ENCODE results near the gene PIP4P1.

GRCh38 chr14:20422886-20423285, 38.3 kb downstream of the PIP4P1 start:
- no peak for TF ChIP-seq SNAI2 (CRISPR knock-in tag; IDR thresholded peaks at IDR 0.05)
- TF ChIP-seq ESRRG (CRISPR knock-in tag; IDR thresholded peaks at IDR 0.05) = no peak
- TF ChIP-seq ZC3H10 (CRISPR knock-in tag; IDR thresholded peaks at IDR 0.05) = no peak
- no peak for TF ChIP-seq TOX (CRISPR knock-in tag; IDR thresholded peaks at IDR 0.05; ENCODE audit: borderline replicate concordance)
- no peak for TF ChIP-seq ISL1 (CRISPR knock-in tag; IDR thresholded peaks at IDR 0.05)
- no peak for TF ChIP-seq RARB (CRISPR knock-in tag; IDR thresholded peaks at IDR 0.05)
- no peak for TF ChIP-seq ZFP3 (CRISPR knock-in tag; IDR thresholded peaks at IDR 0.05)
- no peak for TF ChIP-seq PATZ1 (CRISPR knock-in tag; IDR thresholded peaks at IDR 0.05; ENCODE audit: borderline replicate concordance)
- no peak for TF ChIP-seq ARNTL (CRISPR knock-in tag; IDR thresholded peaks at IDR 0.05; ENCODE audit: borderline replicate concordance, low read depth)
- TF ChIP-seq CSDC2 (CRISPR knock-in tag; IDR thresholded peaks at IDR 0.05) = no peak

Data from SK-N-SH treated with all-trans-retinoic acid at 6 μM for 48 hours (cell line).